K562 (cell line): ENCODE results near the gene SLC41A3. TPM values are rescaled to one million over a fixed set of nuclear protein-coding genes. Genes with fewer than 3 reads are reported as not detected.
A peak's percentile ranks its signal among the peaks of the same experiment; 100 is the strongest.

Experiments used
- BRD9 ChIP-seq: fragments of 450-650 bp; IDR thresholded peaks from 2 replicates; pipeline ENCODE4 v1.6.1; 2018; ENCODE audit warnings: low read depth; ENCODE audit not compliant: partially characterized antibody
- CHD2 ChIP-seq: IDR thresholded peaks from 2 replicates; pipeline ENCODE4 v1.6.1; 2011; ENCODE audit warnings: low read depth, low read length
- ELF1 ChIP-seq: fragments of 200-800 bp; sonication (Bioruptor generic); IDR thresholded peaks from 2 replicates; pipeline ENCODE4 v1.6.1; 2016; ENCODE audit warnings: missing genetic modification characterization, missing compliant biosample characterization
- EZH2 ChIP-seq: IDR thresholded peaks from 2 replicates; pipeline ENCODE4 v1.6.1; 2012; ENCODE audit warnings: low read depth, mild to moderate bottlenecking, inconsistent platforms, low read length, borderline replicate concordance
- FOXP1 ChIP-seq: sonication (generic); formaldehyde crosslinking; IDR thresholded peaks from 2 replicates; pipeline ENCODE4 v1.8.0; 2022; ENCODE audit warnings: mild to moderate bottlenecking, missing genetic modification reagents
- MAFK ChIP-seq: IDR thresholded peaks from 2 replicates; pipeline ENCODE4 v1.6.1; 2011; ENCODE audit warnings: low read length, improper control_type of control experiment
- MYC ChIP-seq, 2 experiments: fragments of 250-450 bp in 1 of 2; sonication (Bioruptor Pico) in 1 of 2; IDR thresholded peaks; 2 replicates each; pipeline versions ENCODE4 v1.5.1 to v1.6.1; 2012 to 2021; ENCODE audit warnings: low read depth in 2 of 2, borderline replicate concordance in 1 of 2, improper control_type of control experiment in 1 of 2, low read length in 1 of 2, mild to moderate bottlenecking in 1 of 2, moderate library complexity in 1 of 2
- RBM17 ChIP-seq: fragments of 200-400 bp; formaldehyde crosslinking; IDR thresholded peaks from 2 replicates; pipeline ENCODE4 v1.6.1; 2017; ENCODE audit warnings: low read depth, mild to moderate bottlenecking, low read length, borderline replicate concordance
- polyA plus RNA-seq, 8 experiments: library from polyadenylated mRNA; depleted of rRNA in 4 of 8; stranded (reverse) in 5 of 8; unstranded in 3 of 8; fragments of >200 nt; fragmentation: Nextera tagmentation in 2 of 8; fragmentation: Illumina TruSeq in 1 of 8; extraction: Ambion mirVana in 2 of 8; extraction: Trizol in 1 of 8; gene quantifications; 2 replicates each; pipeline versions ENCODE4 v1.2.1 to v1.2.3, GENCODE V29; 2011 to 2014; ENCODE audit warnings: inconsistent platforms in 1 of 8, missing spikeins in 1 of 8
- total RNA-seq, 7 experiments: library from RNA; depleted of rRNA in 6 of 7; stranded (reverse); fragments of >200 nt in 6 of 7; fragmentation: Illumina TruSeq in 2 of 7; extraction: Trizol in 2 of 7; gene quantifications; 2 replicates each; pipeline versions ENCODE4 v1.2.1 to v1.2.3, GENCODE V29; 2011 to 2021; ENCODE audit warnings: low replicate concordance in 1 of 7
- TF ChIP-seq, protein P1 (sequence below): fragments of 450-650 bp; formaldehyde crosslinking; conservative IDR thresholded peaks from 2 replicates; pipeline ENCODE4 v1.4.0; 2022; ENCODE audit warnings: mild to moderate bottlenecking, missing genetic modification characterization
- TF ChIP-seq, protein P2 (sequence below): fragments of 450-650 bp; IDR thresholded peaks from 2 replicates; pipeline ENCODE4 v1.6.1; 2018; ENCODE audit not compliant: partially characterized antibody
- TF ChIP-seq, protein P3 (sequence below), 2 experiments: IDR thresholded peaks; 2 replicates each; pipeline ENCODE4 v1.6.1; 2011; ENCODE audit warnings: borderline replicate concordance in 1 of 2, control low read depth in 1 of 2, low read depth in 1 of 2, low read length in 1 of 2, mild to moderate bottlenecking in 1 of 2, mixed read lengths in 1 of 2, moderate library complexity in 1 of 2; ENCODE audit not compliant: insufficient read depth in 1 of 2, insufficient read length in 1 of 2, poor library complexity in 1 of 2, severe bottlenecking in 1 of 2; ENCODE audit errors: extremely low read depth in 1 of 2
- TF ChIP-seq, protein P4 (sequence below): fragments of 200-800 bp; sonication (Bioruptor generic); IDR thresholded peaks from 2 replicates; pipeline ENCODE4 v1.6.1; 2016; ENCODE audit warnings: missing genetic modification characterization, missing compliant biosample characterization
- TF ChIP-seq, protein P5 (sequence below): fragments of 250-450 bp; sonication (Bioruptor Pico); IDR thresholded peaks from 2 replicates; pipeline ENCODE4 v1.8.0; 2021; ENCODE audit warnings: borderline replicate concordance, mild to moderate bottlenecking, moderate library complexity; ENCODE audit not compliant: poor library complexity, severe bottlenecking

SLC41A3 gene
- total and polyA plus RNA-seq, 9 of the 15 experiments (the other 6 are each of a cell fraction or from before 2014, with no cell fraction given): 4.1 to 20.7 (median 11.2) TPM

DNA sequence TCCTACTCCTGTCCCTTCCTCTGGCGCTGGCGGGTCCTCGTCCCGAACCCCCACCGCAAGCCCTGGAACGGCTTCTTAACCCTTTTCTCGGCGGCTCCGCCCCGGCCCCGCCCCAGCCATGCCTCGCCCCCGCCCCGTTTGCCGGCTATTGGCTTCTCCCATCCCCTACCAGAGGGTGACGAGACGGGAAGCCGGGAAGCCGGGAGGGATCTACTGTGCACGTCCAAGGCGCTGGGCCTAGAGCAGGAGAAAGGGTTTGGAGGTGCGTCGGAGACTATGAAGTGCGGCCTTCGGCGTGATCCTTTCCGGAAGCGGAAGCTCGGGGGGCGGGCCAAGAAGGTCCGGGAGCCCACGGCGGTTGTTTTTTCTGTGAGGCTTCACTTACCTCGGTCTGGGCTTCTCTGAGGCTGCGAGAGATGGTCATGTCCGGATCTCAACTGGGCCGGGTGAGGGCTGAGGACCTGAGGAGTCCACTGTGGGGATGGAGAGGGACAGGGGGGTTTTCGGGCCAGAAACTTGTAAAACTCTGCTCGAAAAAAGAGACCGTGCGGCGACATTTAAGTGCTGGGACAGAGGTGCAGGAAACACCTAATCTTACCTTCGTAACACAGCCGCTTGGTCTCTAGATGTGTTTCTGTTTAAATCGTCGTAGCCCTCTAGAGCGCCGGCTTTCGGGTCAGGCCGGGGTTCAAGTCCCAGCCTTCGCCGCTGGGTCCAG lies 93.5 kb downstream of the SLC41A3 start (continued):
- TF ChIP-seq, protein P1, sequence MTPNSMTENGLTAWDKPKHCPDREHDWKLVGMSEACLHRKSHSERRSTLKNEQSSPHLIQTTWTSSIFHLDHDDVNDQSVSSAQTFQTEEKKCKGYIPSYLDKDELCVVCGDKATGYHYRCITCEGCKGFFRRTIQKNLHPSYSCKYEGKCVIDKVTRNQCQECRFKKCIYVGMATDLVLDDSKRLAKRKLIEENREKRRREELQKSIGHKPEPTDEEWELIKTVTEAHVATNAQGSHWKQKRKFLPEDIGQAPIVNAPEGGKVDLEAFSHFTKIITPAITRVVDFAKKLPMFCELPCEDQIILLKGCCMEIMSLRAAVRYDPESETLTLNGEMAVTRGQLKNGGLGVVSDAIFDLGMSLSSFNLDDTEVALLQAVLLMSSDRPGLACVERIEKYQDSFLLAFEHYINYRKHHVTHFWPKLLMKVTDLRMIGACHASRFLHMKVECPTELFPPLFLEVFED: no peak
- TF ChIP-seq, protein P2, sequence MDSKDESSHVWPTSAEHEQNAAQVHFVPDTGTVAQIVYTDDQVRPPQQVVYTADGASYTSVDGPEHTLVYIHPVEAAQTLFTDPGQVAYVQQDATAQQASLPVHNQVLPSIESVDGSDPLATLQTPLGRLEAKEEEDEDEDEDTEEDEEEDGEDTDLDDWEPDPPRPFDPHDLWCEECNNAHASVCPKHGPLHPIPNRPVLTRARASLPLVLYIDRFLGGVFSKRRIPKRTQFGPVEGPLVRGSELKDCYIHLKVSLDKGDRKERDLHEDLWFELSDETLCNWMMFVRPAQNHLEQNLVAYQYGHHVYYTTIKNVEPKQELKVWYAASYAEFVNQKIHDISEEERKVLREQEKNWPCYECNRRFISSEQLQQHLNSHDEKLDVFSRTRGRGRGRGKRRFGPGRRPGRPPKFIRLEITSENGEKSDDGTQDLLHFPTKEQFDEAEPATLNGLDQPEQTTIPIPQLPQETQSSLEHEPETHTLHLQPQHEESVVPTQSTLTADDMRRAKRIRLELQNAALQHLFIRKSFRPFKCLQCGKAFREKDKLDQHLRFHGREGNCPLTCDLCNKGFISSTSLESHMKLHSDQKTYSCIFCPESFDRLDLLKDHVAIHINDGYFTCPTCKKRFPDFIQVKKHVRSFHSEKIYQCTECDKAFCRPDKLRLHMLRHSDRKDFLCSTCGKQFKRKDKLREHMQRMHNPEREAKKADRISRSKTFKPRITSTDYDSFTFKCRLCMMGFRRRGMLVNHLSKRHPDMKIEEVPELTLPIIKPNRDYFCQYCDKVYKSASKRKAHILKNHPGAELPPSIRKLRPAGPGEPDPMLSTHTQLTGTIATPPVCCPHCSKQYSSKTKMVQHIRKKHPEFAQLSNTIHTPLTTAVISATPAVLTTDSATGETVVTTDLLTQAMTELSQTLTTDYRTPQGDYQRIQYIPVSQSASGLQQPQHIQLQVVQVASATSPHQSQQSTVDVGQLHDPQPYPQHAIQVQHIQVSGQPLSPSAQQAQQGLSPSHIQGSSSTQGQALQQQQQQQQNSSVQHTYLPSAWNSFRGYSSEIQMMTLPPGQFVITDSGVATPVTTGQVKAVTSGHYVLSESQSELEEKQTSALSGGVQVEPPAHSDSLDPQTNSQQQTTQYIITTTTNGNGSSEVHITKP: no peak
- TF ChIP-seq RBM17 (no peak), EZH2 (no peak), MYC (IDR thresholded peaks at IDR 0.05; ENCODE audit: low read depth, low read length) (no peak), MYC (CRISPR knock-in tag; IDR thresholded peaks at IDR 0.05; ENCODE audit: borderline replicate concordance, low read depth) (no peak), MAFK (no peak), FOXP1 (CRISPR knock-in tag) (no peak), BRD9 (no peak), ELF1 (tag) (peak; percentile 28; the same call in 1 of the 2 replicates), CHD2 (no peak)
- TF ChIP-seq, protein P3, sequence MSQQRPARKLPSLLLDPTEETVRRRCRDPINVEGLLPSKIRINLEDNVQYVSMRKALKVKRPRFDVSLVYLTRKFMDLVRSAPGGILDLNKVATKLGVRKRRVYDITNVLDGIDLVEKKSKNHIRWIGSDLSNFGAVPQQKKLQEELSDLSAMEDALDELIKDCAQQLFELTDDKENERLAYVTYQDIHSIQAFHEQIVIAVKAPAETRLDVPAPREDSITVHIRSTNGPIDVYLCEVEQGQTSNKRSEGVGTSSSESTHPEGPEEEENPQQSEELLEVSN (IDR thresholded peaks at IDR 0.05; ENCODE audit: borderline replicate concordance in 1 of 2, extremely low read depth in 1 of 2, insufficient read depth in 1 of 2, insufficient read length in 1 of 2, low read depth in 1 of 2, low read length in 1 of 2, poor library complexity in 1 of 2, severe bottlenecking in 1 of 2): peak in 1 of 2 experiments; percentile 7
- TF ChIP-seq, protein P4, sequence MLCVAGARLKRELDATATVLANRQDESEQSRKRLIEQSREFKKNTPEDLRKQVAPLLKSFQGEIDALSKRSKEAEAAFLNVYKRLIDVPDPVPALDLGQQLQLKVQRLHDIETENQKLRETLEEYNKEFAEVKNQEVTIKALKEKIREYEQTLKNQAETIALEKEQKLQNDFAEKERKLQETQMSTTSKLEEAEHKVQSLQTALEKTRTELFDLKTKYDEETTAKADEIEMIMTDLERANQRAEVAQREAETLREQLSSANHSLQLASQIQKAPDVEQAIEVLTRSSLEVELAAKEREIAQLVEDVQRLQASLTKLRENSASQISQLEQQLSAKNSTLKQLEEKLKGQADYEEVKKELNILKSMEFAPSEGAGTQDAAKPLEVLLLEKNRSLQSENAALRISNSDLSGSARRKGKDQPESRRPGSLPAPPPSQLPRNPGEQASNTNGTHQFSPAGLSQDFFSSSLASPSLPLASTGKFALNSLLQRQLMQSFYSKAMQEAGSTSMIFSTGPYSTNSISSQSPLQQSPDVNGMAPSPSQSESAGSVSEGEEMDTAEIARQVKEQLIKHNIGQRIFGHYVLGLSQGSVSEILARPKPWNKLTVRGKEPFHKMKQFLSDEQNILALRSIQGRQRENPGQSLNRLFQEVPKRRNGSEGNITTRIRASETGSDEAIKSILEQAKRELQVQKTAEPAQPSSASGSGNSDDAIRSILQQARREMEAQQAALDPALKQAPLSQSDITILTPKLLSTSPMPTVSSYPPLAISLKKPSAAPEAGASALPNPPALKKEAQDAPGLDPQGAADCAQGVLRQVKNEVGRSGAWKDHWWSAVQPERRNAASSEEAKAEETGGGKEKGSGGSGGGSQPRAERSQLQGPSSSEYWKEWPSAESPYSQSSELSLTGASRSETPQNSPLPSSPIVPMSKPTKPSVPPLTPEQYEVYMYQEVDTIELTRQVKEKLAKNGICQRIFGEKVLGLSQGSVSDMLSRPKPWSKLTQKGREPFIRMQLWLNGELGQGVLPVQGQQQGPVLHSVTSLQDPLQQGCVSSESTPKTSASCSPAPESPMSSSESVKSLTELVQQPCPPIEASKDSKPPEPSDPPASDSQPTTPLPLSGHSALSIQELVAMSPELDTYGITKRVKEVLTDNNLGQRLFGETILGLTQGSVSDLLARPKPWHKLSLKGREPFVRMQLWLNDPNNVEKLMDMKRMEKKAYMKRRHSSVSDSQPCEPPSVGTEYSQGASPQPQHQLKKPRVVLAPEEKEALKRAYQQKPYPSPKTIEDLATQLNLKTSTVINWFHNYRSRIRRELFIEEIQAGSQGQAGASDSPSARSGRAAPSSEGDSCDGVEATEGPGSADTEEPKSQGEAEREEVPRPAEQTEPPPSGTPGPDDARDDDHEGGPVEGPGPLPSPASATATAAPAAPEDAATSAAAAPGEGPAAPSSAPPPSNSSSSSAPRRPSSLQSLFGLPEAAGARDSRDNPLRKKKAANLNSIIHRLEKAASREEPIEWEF (CRISPR knock-in tag): no peak
- TF ChIP-seq, protein P5, sequence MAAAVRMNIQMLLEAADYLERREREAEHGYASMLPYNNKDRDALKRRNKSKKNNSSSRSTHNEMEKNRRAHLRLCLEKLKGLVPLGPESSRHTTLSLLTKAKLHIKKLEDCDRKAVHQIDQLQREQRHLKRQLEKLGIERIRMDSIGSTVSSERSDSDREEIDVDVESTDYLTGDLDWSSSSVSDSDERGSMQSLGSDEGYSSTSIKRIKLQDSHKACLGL: no peak
